Thyroid gland (tissue), 4 donors: ENCODE measurements around the gene COQ6.
"Not testable (repeated sequence)": the region's sequence is repeated elsewhere in the genome, so short reads cannot be mapped to it uniquely, and the experiment has no call there.

Experiments used
- POLR2A ChIP-seq, 2 donors: fragments of 450-650 bp; IDR thresholded peaks; one replicate each; pipeline ENCODE4 v1.6.1; 2017; ENCODE audit warnings: antibody characterized with exemption in 2 of 2, mild to moderate bottlenecking in 2 of 2, moderate library complexity in 1 of 2
- TF ChIP-seq, protein P1 (sequence below), 6 experiments: fragments of 200-600 bp in 3 of 6; fragments of 450-650 bp in 3 of 6; sonication (generic) in 3 of 6; IDR thresholded peaks; one replicate each; pipeline ENCODE4 v1.5.1; 2016 to 2019; ENCODE audit warnings: antibody characterized with exemption in 6 of 6, mild to moderate bottlenecking in 2 of 6, inconsistent platforms in 1 of 6, moderate library complexity in 1 of 6

DNA sequence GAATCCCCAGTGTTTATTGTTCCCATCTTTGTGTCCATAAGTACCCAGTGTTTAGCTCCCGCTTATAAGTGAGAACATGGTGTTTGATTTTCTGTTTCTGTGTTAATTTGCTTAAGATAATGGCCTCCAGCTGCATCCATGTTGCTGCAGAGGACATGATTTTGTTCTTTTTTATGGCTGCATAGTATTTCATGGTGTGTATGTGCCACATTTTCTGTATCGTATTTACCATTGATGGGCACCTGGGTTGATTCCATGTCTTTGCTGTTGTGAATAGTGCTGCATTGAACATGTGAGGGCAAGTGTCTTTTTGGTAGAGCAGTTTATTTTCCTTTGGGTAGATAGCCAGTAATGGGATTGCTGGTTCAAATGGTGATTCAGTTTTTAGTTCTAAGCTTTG is 30.6 kb upstream of the COQ6 start:
- TF ChIP-seq, protein P1, sequence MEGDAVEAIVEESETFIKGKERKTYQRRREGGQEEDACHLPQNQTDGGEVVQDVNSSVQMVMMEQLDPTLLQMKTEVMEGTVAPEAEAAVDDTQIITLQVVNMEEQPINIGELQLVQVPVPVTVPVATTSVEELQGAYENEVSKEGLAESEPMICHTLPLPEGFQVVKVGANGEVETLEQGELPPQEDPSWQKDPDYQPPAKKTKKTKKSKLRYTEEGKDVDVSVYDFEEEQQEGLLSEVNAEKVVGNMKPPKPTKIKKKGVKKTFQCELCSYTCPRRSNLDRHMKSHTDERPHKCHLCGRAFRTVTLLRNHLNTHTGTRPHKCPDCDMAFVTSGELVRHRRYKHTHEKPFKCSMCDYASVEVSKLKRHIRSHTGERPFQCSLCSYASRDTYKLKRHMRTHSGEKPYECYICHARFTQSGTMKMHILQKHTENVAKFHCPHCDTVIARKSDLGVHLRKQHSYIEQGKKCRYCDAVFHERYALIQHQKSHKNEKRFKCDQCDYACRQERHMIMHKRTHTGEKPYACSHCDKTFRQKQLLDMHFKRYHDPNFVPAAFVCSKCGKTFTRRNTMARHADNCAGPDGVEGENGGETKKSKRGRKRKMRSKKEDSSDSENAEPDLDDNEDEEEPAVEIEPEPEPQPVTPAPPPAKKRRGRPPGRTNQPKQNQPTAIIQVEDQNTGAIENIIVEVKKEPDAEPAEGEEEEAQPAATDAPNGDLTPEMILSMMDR (IDR thresholded peaks at IDR 0.05) = not testable (repeated sequence)
- TF ChIP-seq POLR2A (IDR thresholded peaks at IDR 0.05) = not testable (repeated sequence)
